ENCODE results near the gene OTX1. TPM values are rescaled to one million over a fixed set of nuclear protein-coding genes. Genes with fewer than 3 reads are reported as not detected.

Gene OTX1
- total and polyA plus RNA-seq, 2 of the 4 experiments (the other 2 are of a cell fraction), result 0.03 TPM; not detected in 1

DNA sequence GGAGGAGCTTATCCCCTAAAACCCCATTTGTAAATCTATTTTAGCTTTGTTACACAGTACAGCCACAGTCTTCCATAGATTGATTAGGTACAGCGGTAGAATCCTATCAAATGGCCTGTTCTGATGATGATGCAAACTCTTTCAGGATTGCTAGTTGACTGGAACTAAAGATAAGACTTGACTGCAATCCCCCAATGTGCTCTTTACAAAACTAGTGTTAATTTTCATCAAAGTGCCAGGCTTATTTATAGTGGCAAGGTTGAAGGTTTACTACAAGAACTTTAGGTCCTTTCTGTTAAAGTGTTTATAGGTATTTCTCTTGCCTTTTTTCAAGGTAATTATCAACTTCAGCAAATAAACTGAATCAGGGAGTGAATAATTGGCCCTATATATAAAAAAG, 9.0 kb upstream of the OTX1 start:
- Histone ChIP-seq H3K23ac (ENCODE audit: low read depth, low read length) (no peak overlapping the region), H4K20me1 (ENCODE audit: insufficient read depth, low read length) (no peaks in the 10 kb centered on the region), H2BK120ac (ENCODE audit: low read depth, low read length) (no peak overlapping the region), H3K4me1 (ENCODE audit: control insufficient read depth, insufficient read depth, low read length) (no peaks in the 10 kb centered on the region), H2AK9ac (replicated peaks; ENCODE audit: low read depth, low read length, poor library complexity) (no peak overlapping the region), H3K9ac (ENCODE audit: low read depth, low read length) (no peak overlapping the region), H2BK5ac (ENCODE audit: low read depth, low read length, poor library complexity, severe bottlenecking) (no peak overlapping the region), H4K5ac (ENCODE audit: low read depth, low read length) (no peak overlapping the region), H3K14ac (replicated peaks; ENCODE audit: low read depth, low read length) (no peak overlapping the region), H3K56ac (ENCODE audit: extremely low read depth, insufficient read depth, low read length) (no peak overlapping the region), H3K4me3 (ENCODE audit: insufficient read depth, low read depth, low read length) (no peak overlapping the region), H2BK15ac (ENCODE audit: low read depth, low read length) (no peak overlapping the region), H3K27ac (ENCODE audit: insufficient read depth, low read length) (no peak overlapping the region), H3K4me2 (ENCODE audit: low read depth, low read length) (no peak overlapping the region), H2AK5ac (ENCODE audit: low read depth, low read length) (no peak overlapping the region), H3K4ac (ENCODE audit: low read depth, low read length) (no peak overlapping the region), H3K9me3 (ENCODE audit: control insufficient read depth, insufficient read depth, low read length) (no peaks in the 10 kb centered on the region), H2BK20ac (ENCODE audit: low read depth, low read length) (no peak overlapping the region), H4K91ac (ENCODE audit: insufficient read depth, low read depth, low read length) (no peak overlapping the region), H3K27me3 (ENCODE audit: control insufficient read depth, insufficient read depth, low read length) (no peaks in the 10 kb centered on the region), H2AFZ (replicated peaks; ENCODE audit: low read length, poor library complexity) (no peak overlapping the region), H3K18ac (ENCODE audit: low read depth, low read length) (no peak overlapping the region), H4K8ac (ENCODE audit: low read depth in 2 of 2, low read length in 2 of 2) (no peak overlapping the region), H3K79me1 (ENCODE audit: low read depth in 1 of 2, low read length in 2 of 2) (no peaks in the 10 kb centered on the region), H3K9me1 (ENCODE audit: insufficient read depth, low read length) (peaks cover 3% of the 10 kb centered on the region; the same call in 1 of the 2 replicates), H3K36me3 (ENCODE audit: control insufficient read depth, insufficient read depth, low read length) (peaks cover 2% of the 10 kb centered on the region)
- no peak for DNase-seq
- in situ Hi-C loops (cut with MboI; ENCODE audit: low sequenced_read_pairs), result loop anchor here (25.0 kb wide), 1 partner anchor 579 kb away; no protein-coding TSS in a partner anchor
- CTCF ChIA-PET, result no interaction called here
- BruUV-seq (replicated peaks), result no TSS peak
- ATAC-seq (ENCODE audit: low read depth), result no peak
- POLR2A ChIA-PET (ENCODE audit: unreplicated experiment), result no interaction called here
- dilution Hi-C loops (cut with HindIII; ENCODE audit: low sequenced_read_pairs, unreplicated experiment), result no loop called here
- intact Hi-C loops (cut with micrococcal nuclease), result no loop called here
- WGBS, 2 experiments (ENCODE audit: extremely low coverage in 2 of 2, insufficient read length in 1 of 2), result no CpG with 5 or more reads among the region's 1 CpG
- TF ChIP-seq RFX5 (IDR thresholded peaks at IDR 0.05; ENCODE audit: low read depth, low read length) (no peak), CEBPB (IDR thresholded peaks at IDR 0.05; ENCODE audit: low read depth, low read length) (no peak), POLR2A (IDR thresholded peaks at IDR 0.05; ENCODE audit: low read depth, low read length) (no peak), SMC3 (IDR thresholded peaks at IDR 0.05; ENCODE audit: low read depth, low read length) (no peak), NFE2L2 (IDR thresholded peaks at IDR 0.05; ENCODE audit: low read depth, low read length) (no peak), FOS (IDR thresholded peaks at IDR 0.05; ENCODE audit: low read depth, low read length) (no peak), CHD1 (IDR thresholded peaks at IDR 0.05; ENCODE audit: low read depth, low read length) (no peak), BHLHE40 (IDR thresholded peaks at IDR 0.05; ENCODE audit: low read depth, low read length) (no peak), MAZ (IDR thresholded peaks at IDR 0.05; ENCODE audit: borderline replicate concordance, low read depth, low read length) (no peak), MXI1 (IDR thresholded peaks at IDR 0.05; ENCODE audit: borderline replicate concordance, low read depth, low read length) (no peak), RAD21 (IDR thresholded peaks at IDR 0.05; ENCODE audit: low read length) (no peak), USF2 (IDR thresholded peaks at IDR 0.05; ENCODE audit: low read depth, low read length) (no peak), CTCF (conservative IDR thresholded peaks at IDR 0.05; ENCODE audit: low read depth, low read length) (no peak), MAFK (IDR thresholded peaks at IDR 0.05; ENCODE audit: low read depth, low read length) (no peak), RCOR1 (IDR thresholded peaks at IDR 0.05; ENCODE audit: insufficient replicate concordance, low read length) (no peak)
- TF ChIP-seq, protein P1, sequence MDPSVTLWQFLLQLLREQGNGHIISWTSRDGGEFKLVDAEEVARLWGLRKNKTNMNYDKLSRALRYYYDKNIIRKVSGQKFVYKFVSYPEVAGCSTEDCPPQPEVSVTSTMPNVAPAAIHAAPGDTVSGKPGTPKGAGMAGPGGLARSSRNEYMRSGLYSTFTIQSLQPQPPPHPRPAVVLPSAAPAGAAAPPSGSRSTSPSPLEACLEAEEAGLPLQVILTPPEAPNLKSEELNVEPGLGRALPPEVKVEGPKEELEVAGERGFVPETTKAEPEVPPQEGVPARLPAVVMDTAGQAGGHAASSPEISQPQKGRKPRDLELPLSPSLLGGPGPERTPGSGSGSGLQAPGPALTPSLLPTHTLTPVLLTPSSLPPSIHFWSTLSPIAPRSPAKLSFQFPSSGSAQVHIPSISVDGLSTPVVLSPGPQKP (IDR thresholded peaks at IDR 0.05; ENCODE audit: borderline replicate concordance, low read depth, low read length), result no peak

All from IMR-90 (cell line).